GM15510 (cell line): ENCODE measurements around the gene TMEM52.

ENCODE experiments used
- POLR2A ChIP-seq: IDR thresholded peaks from 3 replicates; pipeline ENCODE4 v1.6.1; 2011; ENCODE audit warnings: borderline replicate concordance; ENCODE audit not compliant: insufficient read length; ENCODE audit errors: extremely low read depth

The TMEM52 gene

DNA sequence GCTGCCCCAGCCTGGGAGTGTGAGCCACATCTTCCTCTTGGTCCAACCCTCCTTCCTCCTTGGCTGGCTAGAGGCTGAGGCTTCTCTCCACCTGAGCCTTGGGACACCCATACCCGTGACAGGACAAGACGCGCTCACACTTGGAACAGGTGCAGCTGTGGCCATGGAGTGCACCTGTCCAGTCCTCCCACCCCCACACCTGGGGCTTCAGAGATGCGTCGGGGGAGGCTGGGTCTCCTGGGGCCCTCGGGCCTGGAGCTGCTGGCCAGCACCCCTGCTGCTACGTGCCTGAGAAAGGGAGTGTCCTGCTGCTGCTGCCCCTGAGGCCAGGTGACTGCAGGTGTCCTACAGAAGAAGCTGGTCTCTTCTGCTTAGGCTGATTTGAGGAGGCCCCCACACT lies 37.0 kb upstream of the TMEM52 start:
- TF ChIP-seq POLR2A, result no peak

DNA sequence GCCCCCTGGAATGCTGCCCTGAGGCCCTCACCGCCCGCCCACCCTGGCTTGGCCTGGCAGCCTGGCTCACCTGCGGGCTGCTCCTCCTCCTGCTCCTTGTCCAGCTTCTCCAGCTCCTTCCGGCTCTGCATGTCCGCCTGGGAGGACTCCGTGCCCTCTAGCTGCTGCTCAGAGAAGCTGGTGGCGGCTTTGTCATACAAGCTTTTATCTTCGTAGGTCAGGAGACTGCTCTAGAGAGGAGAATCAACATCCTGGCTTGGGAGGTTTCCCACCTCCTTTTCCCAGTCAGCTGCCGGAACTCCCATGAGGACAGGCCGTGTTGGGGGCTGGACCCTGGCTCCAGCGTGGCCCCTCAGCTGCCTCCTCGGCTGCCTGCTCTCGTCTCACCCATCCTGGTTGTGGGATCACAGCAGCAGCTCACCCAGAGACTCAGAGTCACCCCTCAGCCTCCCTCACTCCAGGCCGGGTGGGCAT lies 36.6 kb upstream of the TMEM52 start:
- TF ChIP-seq POLR2A, result no peak

DNA sequence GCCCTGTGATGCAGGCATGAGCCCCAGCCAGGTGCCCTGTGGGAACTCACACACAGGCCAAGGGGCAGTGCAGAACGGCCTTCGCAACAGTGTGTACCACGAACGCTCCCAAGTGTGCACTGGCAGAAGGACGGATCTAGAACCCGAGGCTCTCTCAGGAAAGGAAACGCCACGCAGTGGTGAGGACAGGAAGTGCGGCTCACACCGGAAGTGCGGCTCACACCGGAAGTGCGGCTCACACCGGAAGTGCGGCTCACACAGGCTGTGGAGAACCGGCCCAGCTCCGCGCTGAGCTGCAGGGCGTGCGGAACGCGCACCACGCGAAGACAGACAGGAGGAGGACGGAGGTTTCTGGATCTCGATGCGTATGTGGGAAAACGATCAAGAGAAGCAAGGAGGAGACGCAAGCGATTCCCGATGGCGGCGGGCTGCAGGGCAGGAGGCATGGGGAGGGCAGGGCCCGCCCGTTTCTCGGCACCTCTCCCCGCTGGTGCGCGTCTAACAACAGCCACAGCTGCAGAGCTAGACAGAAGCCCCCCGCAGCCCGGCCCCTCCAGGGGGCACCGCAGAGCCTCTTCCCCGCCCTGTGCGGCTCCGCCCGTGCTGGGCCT lies 35.9 kb upstream of the TMEM52 start:
- TF ChIP-seq POLR2A, result no peak

DNA sequence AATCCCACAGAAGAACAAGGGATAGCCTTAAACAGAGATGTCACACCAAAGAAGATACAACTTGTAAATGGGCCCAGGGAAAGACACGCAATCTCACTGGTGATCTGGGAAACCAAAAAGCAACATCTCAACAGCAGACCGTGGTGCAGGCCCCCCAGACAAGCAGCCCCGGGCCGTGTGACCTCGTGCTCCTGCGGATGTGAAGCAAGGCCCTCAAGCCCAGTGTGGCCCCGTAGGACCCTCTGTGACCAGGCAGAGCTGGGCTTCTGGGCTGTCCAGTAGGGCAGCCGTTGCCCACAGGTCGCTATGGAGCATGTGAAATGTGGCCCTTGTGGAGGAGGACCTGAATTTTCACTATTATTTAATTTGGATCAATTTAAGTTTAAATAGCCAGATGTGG lies 34.9 kb upstream of the TMEM52 start:
- no peak for TF ChIP-seq POLR2A

DNA sequence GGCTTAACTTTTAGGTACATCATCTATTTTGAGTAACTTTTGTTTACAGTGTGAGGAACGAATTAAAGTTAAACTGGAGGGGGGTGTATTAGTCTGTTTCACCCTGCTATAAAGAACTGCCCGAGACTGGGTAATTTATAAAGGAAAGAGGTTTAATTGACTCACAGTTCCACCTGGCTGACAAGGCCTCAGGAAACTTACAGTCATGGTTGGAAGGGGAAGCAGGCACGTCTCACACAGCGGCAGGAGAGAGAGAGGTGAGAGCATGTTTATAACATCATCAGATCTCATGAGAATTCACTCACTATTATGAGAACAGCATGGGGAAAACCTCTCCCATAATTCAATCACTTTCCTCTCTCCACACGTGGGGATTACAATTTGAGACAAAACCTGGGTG lies 31.9 kb upstream of the TMEM52 start:
- no peak for TF ChIP-seq POLR2A

DNA sequence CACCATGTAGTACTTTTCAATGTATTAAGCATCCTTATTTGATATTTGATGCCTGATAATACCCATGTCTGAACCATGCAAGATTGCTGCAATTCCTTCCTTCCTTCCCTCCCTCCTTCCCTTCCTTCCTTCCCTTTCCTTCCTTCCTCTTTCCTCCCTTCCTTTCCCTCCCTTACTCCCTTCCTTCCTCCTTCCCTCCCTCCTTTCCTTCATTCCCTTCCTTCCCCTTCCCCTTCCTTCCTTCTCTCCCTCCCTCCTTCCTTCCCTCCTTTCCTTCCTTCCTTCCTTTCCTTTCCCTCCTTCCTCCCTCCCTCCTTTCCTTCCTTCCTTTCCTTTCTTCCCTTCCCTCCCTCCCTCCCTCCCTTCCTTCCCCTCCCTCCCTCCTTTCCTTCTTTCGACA lies 29.7 kb upstream of the TMEM52 start:
- TF ChIP-seq POLR2A, result no peak

DNA sequence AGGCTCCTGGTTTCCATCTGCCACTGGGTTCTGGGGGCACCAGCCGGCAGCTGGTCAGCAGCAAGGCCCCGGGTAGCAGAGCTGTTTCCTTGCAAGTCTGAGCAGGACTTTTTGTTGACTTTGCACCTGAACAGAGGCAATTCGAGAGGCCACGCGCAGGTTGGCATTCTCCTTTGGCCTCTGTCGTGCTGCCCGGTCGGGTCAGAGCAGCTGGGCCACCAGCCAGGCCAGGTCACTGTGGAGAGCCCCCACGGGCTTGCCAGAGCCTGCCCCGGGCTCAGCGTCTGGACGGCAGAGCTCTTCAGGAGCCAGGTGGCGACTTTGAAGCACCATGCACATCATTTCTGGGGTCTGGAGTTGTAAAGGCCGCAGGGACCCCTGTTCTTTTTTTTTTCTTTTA lies 28.4 kb upstream of the TMEM52 start:
- no peak for TF ChIP-seq POLR2A

DNA sequence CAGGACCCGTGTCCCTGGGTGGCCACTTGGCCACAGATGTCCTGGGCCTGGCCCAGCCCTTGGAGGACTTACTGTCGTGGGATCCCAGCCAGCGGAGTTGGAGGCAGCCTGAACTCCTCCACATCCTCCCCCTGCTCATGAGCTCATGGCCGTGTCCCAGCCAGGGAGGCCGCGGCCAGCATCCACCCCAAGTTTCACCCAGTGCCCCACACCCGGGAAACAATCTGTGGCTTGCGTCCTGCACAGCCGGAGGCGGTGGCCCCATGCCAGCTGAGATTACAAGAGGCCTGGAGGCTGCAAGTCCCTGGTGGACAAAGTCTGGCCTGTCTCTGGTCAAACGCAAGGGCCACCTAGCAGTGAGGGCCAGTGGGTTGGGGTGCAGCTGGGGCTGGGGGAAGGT lies 27.5 kb upstream of the TMEM52 start:
- no peak for TF ChIP-seq POLR2A

DNA sequence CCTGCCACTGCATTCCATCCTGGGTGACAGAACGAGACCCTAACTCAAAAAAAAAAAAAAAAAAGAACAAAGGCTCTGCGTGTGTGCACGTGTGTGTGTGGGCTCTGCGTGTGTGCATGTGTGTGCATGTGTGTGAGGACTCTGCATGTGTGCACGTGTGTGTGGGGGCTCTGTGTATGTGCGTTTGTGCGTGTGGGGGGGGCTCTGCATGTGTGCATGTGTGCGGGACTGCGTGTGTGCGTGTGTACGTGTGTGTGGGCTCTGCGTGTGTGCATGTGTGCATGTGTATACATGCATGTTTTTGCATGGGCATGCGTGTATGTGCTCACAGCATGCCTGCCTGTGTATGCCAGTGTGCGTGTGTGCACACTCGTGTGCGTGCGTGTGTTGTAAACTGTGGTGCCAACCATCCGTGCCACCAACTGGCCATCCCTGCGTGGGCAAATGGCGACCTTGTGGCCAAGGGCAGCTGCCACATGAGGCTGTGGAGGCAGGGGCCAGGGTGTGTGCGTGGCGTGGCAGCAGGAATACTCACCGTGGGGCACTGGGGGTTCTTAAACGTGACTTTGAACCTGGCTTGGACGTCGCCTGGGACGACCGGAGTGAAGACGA lies 26.8 kb upstream of the TMEM52 start:
- no peak for TF ChIP-seq POLR2A

DNA sequence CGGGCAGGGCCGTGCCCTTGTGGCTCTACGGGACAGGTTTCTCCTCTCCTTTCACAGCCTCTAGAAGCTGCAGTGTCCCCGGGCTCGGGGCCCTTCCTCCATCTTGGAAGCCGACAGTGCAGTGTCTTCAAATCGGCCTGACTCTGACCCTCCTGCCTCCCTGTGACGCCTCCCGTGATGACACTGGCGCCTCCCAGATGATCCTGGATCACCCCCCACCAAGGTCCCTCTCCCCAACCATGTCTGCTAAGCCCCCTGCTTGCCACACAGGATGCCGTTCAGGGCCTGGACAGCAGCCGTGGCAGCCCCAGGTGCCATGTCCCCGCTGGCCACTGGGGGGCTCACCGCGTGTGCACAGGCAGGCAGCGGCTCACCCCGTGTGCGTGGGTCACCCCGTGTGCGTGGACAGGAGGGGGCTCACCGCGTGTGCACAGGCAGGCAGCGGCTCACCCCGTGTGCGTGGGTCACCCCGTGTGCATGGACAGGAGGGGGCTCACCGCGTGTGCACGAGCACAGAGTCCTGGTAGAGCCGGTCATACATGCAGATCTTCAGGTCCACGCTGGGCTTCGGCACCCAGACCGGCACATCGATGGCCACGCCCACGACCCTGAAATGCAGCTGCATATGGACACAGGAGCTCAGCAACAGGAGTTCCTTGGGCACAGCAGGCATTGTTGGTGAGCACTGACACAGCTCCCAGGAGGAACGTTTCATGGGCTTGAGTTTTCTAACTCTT lies 24.9 kb upstream of the TMEM52 start:
- TF ChIP-seq POLR2A, result no peak

DNA sequence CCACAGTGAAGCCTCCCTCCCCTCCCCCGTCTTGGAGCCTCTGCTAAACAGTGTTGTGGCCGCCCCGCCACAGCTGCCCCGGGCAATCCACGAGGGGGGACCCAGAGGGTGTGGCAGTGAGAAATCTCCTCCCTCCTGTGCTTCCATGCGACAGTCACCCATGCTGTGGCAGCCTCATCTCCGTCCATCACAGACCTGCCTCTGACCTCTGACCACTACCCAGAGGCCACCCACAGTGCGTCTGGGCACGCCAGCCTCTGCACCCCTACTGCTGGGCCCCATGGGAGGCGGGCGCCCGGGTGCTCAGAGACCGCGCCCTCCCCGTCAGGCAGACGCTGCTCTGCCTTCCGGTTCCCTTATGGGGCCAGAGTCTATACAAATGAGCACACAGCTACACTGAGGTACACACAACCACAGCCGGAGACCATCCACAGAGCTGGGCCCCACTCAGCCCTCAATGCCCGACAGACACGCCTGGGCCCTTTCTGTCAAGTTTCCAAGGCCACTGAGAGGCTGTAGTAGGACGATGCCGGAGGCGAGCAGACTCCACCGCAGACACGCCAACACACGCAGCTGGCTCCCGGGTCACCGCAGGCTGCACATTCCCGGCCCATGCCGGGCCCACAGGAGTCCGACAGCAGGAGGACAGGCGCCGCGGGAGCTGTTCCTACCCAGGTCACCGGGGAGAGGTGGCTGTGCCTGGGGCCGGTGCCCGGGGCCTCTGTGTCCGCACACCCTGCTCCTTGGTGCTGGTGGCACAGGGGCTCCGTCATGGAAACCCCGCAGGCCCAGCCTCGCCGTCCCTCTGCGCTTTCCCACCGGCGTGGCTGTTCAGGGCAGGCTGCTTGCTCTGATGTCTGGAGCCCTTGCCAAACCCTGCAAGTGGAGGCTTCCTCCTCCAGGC lies 23.9 kb upstream of the TMEM52 start:
- no peak for TF ChIP-seq POLR2A

DNA sequence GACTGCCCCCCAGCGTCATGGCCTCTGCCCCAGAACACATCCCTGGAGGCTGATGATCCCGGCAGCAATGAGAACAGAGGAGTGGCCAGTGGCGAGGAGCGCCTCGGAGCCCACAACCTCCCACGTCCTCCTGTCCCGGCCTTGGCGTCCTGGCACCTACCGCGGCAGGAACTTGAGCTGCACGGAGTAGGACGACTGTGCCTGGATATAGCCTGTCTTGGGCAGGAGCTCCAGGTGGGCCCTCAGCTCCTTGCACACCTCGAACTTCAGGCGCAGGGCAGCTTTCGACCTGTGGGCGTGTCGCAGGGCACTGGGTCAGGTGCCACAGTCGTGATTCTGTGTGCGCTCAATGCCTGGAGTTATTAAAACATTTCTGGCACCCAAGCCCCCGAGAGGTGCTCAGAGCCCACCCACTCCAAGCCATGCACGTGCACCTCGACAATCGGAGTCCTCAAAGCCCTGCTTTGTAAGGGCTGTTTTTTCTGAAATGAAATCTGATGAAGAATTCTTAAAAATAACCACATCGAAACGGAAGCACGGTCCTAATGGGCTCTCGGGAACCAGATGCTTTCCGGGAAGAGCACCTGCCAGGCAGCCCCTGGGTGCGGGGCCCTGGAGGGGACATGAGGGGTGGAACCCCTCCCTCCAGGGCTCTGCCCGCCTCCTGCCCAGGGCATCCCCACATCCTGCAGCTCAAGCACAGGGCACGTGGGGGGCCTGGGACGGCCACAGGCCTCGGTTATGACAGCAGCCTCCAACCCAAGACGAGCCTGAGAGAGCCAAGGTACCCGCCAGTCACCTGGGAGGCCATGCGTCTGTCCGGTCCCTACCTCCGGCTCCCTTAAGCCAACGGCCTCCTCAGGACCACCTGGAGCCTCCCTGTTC lies 23.0 kb upstream of the TMEM52 start:
- TF ChIP-seq POLR2A, result no peak

DNA sequence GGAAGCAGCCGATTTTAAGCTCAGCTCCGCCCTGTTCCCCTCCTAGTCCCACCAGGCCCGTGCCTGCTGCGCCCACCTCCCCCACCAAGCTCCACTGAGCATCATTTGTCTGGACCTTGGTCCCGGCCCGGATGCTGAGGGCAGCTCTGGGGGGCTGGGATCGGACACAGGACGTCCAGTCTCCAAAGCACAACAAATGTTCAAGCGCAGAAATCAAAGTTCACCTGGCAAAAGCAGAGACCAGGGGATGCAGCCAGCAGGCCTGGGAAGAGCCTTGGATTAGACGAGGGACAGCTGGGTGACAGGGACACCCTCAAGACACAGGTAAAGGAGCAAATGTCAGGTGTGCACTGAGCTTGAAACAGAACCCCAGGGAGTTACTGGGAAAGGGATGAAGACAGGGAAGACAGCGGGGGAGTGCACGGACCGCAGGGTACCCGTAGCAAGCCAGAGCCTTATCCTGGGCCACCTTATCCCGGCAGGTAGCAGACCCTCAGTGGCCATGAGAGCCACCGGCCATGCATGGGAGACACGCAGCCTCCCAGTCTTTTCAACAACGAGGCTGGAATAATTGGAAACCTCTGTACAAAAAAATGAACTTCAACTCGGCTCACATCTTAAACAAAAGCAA lies 22.2 kb upstream of the TMEM52 start:
- TF ChIP-seq POLR2A, result no peak

DNA sequence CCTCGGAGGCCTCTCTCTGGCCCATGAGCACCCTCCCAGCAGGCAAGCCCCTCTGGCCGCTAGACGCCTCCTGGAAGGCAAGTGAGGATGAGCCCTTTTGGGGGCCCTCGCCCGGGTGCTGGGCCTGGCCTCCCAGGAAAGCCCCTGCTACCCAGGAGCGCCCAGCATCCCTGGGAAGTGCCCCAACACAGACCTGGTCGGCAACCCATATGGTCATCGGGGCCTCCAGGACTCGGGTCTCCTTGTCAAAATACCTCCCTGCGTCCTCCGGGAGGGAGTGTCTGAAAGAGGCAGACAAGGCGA lies 21.0 kb upstream of the TMEM52 start:
- TF ChIP-seq POLR2A, result no peak
